Measurements from ENCODE around the gene OSBPL5. TPM values are rescaled to one million over a fixed set of nuclear protein-coding genes. Genes with fewer than 3 reads are reported as not detected.

Gene OSBPL5
- total RNA-seq, 1 donor from 2014 or later = 6.2 TPM

DNA sequence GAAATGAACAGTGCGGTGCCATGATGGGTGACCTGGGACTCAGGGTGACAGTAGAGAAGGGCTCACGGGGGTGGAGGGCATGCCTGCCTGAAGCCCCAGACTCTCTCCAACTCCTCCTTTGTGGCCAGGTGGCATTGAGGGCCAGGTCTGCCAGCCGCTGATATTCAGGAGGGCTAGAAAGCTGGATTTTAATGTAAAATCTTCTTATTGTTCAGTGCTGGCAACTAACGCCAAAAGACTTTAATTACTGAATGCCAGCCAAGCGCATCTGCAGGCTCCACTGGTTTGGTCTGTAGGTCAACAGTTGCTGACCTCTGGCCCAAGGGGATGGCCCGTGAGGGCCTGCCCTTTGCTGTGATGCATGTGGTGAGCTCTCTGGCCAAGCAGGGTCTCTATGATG is 43.2 kb upstream of the OSBPL5 start:
- no peaks in the 10 kb centered on the region for H4K20me1 ChIP-seq (ENCODE audit: low read depth)
- no peak overlapping the region for H3K4me2 ChIP-seq
- H3K4me3 ChIP-seq = no peak overlapping the region
- H3K36me3 Mint-ChIP-seq = no peaks in the 10 kb centered on the region
- H3K4me1 Mint-ChIP-seq = peaks cover 3% of the 10 kb centered on the region
- H3K27me3 Mint-ChIP-seq (ENCODE audit: insufficient read depth, low read depth) = peaks cover 16% of the 10 kb centered on the region
- H3K4me3 Mint-ChIP-seq = no peak overlapping the region
- no peaks in the 10 kb centered on the region for H3F3A ChIP-seq (ENCODE audit: low read depth)
- H3K79me2 ChIP-seq (ENCODE audit: low read depth) = no peaks in the 10 kb centered on the region
- H3K9me3 Mint-ChIP-seq = peaks cover 3% of the 10 kb centered on the region
- no peak overlapping the region for H3K27ac Mint-ChIP-seq
- H3K27me3 ChIP-seq = peaks cover 27% of the 10 kb centered on the region
- H3K9me3 ChIP-seq (ENCODE audit: low read depth) = peaks cover 6% of the 10 kb centered on the region
- H3K36me3 ChIP-seq = no peaks in the 10 kb centered on the region
- H3K27ac ChIP-seq = no peak overlapping the region
- H3K9ac ChIP-seq = no peak overlapping the region
- H2AFZ ChIP-seq (replicated peaks) = no peak overlapping the region
- DNase-seq (ENCODE audit: low spot score) = no peak
- H3K4me1 ChIP-seq = no peaks in the 10 kb centered on the region
- TF ChIP-seq EZH2 (IDR thresholded peaks at IDR 0.05) (no peak), EZH2phosphoT487 (IDR thresholded peaks at IDR 0.05) (no peak)
- TF ChIP-seq, protein P1, sequence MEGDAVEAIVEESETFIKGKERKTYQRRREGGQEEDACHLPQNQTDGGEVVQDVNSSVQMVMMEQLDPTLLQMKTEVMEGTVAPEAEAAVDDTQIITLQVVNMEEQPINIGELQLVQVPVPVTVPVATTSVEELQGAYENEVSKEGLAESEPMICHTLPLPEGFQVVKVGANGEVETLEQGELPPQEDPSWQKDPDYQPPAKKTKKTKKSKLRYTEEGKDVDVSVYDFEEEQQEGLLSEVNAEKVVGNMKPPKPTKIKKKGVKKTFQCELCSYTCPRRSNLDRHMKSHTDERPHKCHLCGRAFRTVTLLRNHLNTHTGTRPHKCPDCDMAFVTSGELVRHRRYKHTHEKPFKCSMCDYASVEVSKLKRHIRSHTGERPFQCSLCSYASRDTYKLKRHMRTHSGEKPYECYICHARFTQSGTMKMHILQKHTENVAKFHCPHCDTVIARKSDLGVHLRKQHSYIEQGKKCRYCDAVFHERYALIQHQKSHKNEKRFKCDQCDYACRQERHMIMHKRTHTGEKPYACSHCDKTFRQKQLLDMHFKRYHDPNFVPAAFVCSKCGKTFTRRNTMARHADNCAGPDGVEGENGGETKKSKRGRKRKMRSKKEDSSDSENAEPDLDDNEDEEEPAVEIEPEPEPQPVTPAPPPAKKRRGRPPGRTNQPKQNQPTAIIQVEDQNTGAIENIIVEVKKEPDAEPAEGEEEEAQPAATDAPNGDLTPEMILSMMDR (IDR thresholded peaks at IDR 0.05) = no peak

DNA sequence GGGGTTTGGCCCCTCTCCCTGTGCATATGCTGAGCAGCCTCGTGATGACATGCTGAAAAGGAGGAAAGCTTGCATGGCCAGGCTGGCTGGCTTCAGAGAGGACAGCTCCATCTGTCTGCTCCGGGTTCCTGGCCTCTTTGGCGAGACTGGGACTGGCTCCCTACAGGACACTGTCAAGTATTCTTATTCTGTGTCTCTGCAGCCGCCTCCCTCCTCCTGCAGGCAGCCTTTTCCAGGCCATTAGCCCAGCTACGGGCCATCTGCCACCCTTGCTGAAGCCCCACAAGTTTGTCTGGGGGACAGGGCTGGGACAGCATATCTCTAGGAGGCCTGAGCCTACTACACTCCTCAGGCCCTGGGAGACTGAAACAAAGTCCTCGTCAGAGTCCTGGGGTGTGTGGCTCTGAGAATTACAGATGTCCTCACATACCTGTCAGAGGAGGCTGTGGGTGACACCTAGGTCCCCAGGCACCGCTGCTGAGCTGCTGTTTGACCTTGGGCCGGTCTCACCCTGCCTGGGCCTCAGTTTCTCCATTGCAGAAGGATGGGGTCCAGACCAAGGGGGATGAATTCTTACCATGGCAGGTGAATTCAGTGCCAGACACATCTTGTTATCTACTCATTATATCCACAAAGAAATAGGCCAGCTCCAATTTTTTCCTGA is 42.5 kb upstream of the OSBPL5 start:
- Histone ChIP-seq H3K27ac (no peak overlapping the region), H3K79me2 (ENCODE audit: low read depth) (no peaks in the 10 kb centered on the region), H4K20me1 (ENCODE audit: low read depth) (no peaks in the 10 kb centered on the region), H3F3A (ENCODE audit: low read depth) (no peaks in the 10 kb centered on the region), H2AFZ (replicated peaks) (no peak overlapping the region), H3K9me3 (ENCODE audit: low read depth) (peaks cover 6% of the 10 kb centered on the region), H3K4me2 (no peak overlapping the region), H3K9ac (no peak overlapping the region), H3K4me1 (peaks cover 6% of the 10 kb centered on the region), H3K27me3 (peaks cover 34% of the 10 kb centered on the region), H3K4me3 (no peak overlapping the region), H3K36me3 (no peaks in the 10 kb centered on the region)
- H3K27me3 Mint-ChIP-seq (ENCODE audit: insufficient read depth, low read depth) = peaks cover 16% of the 10 kb centered on the region
- TF ChIP-seq, protein P1 (IDR thresholded peaks at IDR 0.05) = no peak
- TF ChIP-seq EZH2 (IDR thresholded peaks at IDR 0.05) (no peak), EZH2phosphoT487 (IDR thresholded peaks at IDR 0.05) (no peak)
- H3K9me3 Mint-ChIP-seq = peaks cover 3% of the 10 kb centered on the region
- H3K36me3 Mint-ChIP-seq = no peaks in the 10 kb centered on the region
- H3K4me3 Mint-ChIP-seq = no peak overlapping the region
- no peak overlapping the region for H3K27ac Mint-ChIP-seq
- DNase-seq (ENCODE audit: low spot score) = no peak
- peaks cover 4% of the 10 kb centered on the region for H3K4me1 Mint-ChIP-seq

DNA sequence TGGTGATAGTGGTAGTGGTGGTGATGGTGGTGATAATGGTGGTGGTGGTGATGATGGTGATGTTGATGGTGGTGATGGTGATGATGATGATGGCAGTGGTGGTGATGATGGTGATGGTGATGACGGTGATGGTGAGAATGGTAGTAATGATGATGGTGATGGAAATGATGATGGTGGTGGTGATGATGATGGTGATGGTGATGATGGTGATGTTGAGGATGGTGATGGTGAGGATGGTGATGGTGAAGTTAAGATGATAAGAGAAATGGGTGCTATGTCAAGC is 41.8 kb upstream of the OSBPL5 start:
- no peak overlapping the region for H3K27ac ChIP-seq
- Mint-ChIP-seq H3K36me3 (no peaks in the 10 kb centered on the region), H3K9me3 (peaks cover 3% of the 10 kb centered on the region), H3K27ac (no peak overlapping the region), H3K27me3 (ENCODE audit: insufficient read depth, low read depth) (peaks cover 19% of the 10 kb centered on the region), H3K4me3 (no peak overlapping the region), H3K4me1 (peaks cover 6% of the 10 kb centered on the region)
- no peaks in the 10 kb centered on the region for H3K79me2 ChIP-seq (ENCODE audit: low read depth)
- H2AFZ ChIP-seq (replicated peaks) = no peak overlapping the region
- H3K9me3 ChIP-seq (ENCODE audit: low read depth) = peaks cover 6% of the 10 kb centered on the region
- no peak overlapping the region for H3K4me2 ChIP-seq
- H3K27me3 ChIP-seq = peaks cover 42% of the 10 kb centered on the region
- H3F3A ChIP-seq (ENCODE audit: low read depth) = no peaks in the 10 kb centered on the region
- TF ChIP-seq, protein P1 (IDR thresholded peaks at IDR 0.05) = no peak
- TF ChIP-seq EZH2phosphoT487 (IDR thresholded peaks at IDR 0.05) (no peak), EZH2 (IDR thresholded peaks at IDR 0.05) (no peak)
- peaks cover 7% of the 10 kb centered on the region for H3K4me1 ChIP-seq
- H3K4me3 ChIP-seq = no peak overlapping the region
- H3K36me3 ChIP-seq = no peaks in the 10 kb centered on the region
- no peak for DNase-seq (ENCODE audit: low spot score)
- H4K20me1 ChIP-seq (ENCODE audit: low read depth) = no peaks in the 10 kb centered on the region
- H3K9ac ChIP-seq = no peak overlapping the region
